ENCODE results near the gene CNOT3. TPM values are rescaled to one million over a fixed set of nuclear protein-coding genes. Genes with fewer than 3 reads are reported as not detected.
"Not testable (repeated sequence)": the region's sequence is repeated elsewhere in the genome, so short reads cannot be mapped to it uniquely, and the experiment has no call there.

CNOT3 gene
- total RNA-seq, 1 donor from 2014 or later, result 17.7 TPM

DNA sequence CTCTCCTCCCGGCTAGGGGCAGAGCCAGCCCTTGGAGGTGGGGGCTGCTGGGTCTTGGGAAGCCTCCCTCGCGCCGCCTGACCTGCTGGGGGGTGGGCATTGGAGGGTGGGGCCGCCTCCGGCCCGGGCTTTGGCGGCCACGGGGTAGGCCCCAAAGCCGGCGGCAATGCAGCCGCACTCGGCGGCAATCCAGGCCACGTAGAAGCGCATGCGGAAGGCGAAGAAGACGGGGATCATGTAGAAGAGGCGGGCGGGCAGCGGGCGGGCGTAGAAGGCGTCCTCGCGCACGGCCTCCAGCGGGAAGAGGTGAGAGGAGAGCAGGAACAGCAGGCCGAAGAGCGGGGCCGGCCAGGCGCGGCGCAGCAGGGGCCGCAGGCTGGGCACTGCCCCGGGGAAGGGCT lies 43.1 kb downstream of the CNOT3 start:
- Histone ChIP-seq H3K27ac (no peak overlapping the region), H3K4me1 (no peaks in the 10 kb centered on the region), H3K9me3 (no peaks in the 10 kb centered on the region)

DNA sequence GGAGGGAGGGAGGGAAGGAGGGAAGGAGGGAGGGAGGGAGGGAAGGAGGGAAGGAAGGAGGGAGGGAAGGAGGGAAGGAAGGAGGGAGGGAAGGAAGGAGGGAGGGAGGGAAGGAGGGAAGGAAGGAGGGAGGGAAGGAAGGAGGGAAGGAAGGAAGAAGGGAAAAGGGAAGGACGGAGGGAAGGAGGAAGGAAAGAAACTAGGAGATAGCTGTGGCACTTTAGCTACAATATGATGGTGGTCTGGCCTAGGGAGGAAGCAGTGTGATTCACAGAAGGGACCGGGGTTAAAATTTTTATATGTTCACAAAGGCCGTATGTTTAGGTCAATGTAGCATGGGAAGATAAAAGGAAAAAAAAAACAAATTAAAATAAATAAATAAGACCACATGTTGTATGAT lies 44.3 kb downstream of the CNOT3 start:
- intact Hi-C loops (cut with DNase I); H3K9me3 ChIP-seq; H3K27me3 ChIP-seq; H3K27ac ChIP-seq; H3K4me3 ChIP-seq; H3K4me1 ChIP-seq; DNase-seq (ENCODE audit: extremely low spot score in 2 of 2); H3K36me3 ChIP-seq: not testable (repeated sequence)

More for the DNA sequence above, 43.1 kb downstream of the CNOT3 start:
- Histone ChIP-seq H3K4me3 (no peak overlapping the region), H3K36me3 (no peaks in the 10 kb centered on the region), H3K27me3 (no peaks in the 10 kb centered on the region)
- intact Hi-C loops (cut with DNase I), result no loop called here
- no peak for DNase-seq (ENCODE audit: extremely low spot score in 2 of 2)
- no peak for TF ChIP-seq POLR2A (IDR thresholded peaks at IDR 0.05)

DNA sequence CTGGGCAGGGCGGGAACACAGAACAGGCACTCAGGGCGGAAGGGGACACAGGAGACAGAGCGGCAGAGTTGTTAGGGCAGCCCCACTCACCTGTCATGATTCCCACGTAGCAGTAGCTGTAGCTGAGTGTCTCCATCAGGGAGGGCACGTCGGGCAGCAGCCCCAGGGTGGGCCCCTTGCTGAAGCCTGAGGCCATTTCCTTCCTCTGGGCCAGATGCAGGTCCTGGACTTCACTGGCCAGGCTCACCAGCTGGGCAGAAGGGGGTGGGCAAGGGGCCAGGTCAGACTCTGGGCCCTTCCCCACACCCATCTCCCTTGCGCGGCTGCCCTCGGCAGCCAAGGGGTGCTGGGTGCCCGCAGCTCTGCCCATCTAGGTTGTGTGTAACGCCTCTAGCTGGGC lies 45.9 kb downstream of the CNOT3 start:
- TF ChIP-seq, protein P1, sequence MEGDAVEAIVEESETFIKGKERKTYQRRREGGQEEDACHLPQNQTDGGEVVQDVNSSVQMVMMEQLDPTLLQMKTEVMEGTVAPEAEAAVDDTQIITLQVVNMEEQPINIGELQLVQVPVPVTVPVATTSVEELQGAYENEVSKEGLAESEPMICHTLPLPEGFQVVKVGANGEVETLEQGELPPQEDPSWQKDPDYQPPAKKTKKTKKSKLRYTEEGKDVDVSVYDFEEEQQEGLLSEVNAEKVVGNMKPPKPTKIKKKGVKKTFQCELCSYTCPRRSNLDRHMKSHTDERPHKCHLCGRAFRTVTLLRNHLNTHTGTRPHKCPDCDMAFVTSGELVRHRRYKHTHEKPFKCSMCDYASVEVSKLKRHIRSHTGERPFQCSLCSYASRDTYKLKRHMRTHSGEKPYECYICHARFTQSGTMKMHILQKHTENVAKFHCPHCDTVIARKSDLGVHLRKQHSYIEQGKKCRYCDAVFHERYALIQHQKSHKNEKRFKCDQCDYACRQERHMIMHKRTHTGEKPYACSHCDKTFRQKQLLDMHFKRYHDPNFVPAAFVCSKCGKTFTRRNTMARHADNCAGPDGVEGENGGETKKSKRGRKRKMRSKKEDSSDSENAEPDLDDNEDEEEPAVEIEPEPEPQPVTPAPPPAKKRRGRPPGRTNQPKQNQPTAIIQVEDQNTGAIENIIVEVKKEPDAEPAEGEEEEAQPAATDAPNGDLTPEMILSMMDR (IDR thresholded peaks at IDR 0.05), result no peak
- TF ChIP-seq POLR2AphosphoS5 (IDR thresholded peaks at IDR 0.05; ENCODE audit: insufficient read depth in 1 of 2, low read depth in 1 of 2) (no peak), POLR2A (IDR thresholded peaks at IDR 0.05) (no peak)
- no peak overlapping the region for H3K4me3 ChIP-seq
- intact Hi-C loops (cut with DNase I), result no loop called here
- no peaks in the 10 kb centered on the region for H3K9me3 ChIP-seq
- no peak overlapping the region for H3K27ac ChIP-seq
- H3K27me3 ChIP-seq, result no peaks in the 10 kb centered on the region
- no peaks in the 10 kb centered on the region for H3K36me3 ChIP-seq
- DNase-seq (ENCODE audit: extremely low spot score in 2 of 2), result no peak
- H3K4me1 ChIP-seq, result peaks cover 5% of the 10 kb centered on the region

DNA sequence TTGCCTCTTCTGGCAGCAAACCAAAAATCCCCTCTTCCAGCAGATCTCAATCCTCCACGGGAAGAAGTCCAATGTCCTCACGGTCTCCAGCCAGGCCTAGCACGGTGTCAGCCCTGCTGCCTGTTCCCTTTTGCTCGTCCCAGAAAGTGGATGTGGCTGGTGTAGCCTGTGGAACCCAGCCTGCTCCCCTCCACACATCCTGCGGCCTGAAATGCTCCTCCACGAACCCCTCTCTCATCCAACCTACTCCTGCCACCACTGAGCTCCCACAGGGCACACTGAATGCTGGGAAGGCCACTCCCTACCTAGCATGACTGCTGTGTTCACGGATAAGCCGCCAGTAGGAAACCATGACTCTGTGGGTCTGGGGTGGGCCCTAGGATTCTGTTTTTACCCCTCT lies 48.8 kb downstream of the CNOT3 start:
- intact Hi-C loops (cut with DNase I), result no loop called here
- peaks cover 11% of the 10 kb centered on the region for H3K4me1 ChIP-seq
- no peaks in the 10 kb centered on the region for H3K27me3 ChIP-seq
- DNase-seq (ENCODE audit: extremely low spot score in 2 of 2), result no peak
- no peak overlapping the region for H3K27ac ChIP-seq
- no peak overlapping the region for H3K4me3 ChIP-seq
- H3K36me3 ChIP-seq, result no peaks in the 10 kb centered on the region
- no peaks in the 10 kb centered on the region for H3K9me3 ChIP-seq
- TF ChIP-seq POLR2A (IDR thresholded peaks at IDR 0.05), result no peak
- no peak for TF ChIP-seq POLR2AphosphoS5 (IDR thresholded peaks at IDR 0.05; ENCODE audit: insufficient read depth in 1 of 2, low read depth in 1 of 2)
- TF ChIP-seq, protein P1 (IDR thresholded peaks at IDR 0.05), result no peak

DNA sequence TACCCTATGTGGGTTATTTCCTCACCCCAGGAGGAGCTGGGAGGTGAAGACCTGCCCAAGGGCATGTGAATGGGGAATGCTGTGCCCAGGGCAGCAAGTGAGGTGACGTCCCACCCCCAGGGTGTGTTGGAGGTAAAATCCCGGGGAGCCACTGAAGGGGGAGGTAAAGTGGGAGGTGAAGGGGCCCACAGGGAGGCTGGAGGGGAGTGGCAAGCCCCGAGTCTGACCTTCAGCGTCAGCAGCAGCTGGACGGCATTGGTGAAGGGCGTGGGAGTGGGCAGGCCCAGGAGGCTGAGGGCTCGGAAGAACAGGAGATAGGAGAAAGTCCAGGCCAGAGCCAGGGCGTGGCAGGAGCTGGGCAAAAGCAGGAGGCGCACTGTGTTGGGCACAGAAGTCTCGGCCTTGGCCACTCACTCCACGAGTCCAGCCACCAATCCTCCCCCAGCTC lies 49.4 kb downstream of the CNOT3 start:
- no peak for TF ChIP-seq POLR2A (IDR thresholded peaks at IDR 0.05)
- TF ChIP-seq POLR2AphosphoS5 (IDR thresholded peaks at IDR 0.05; ENCODE audit: insufficient read depth in 1 of 2, low read depth in 1 of 2), result no peak
- TF ChIP-seq, protein P1 (IDR thresholded peaks at IDR 0.05), result no peak
- no peak for DNase-seq (ENCODE audit: extremely low spot score in 2 of 2)
- no peak overlapping the region for H3K4me3 ChIP-seq
- no peaks in the 10 kb centered on the region for H3K9me3 ChIP-seq
- H3K4me1 ChIP-seq, result peaks cover 18% of the 10 kb centered on the region
- H3K27ac ChIP-seq, result no peak overlapping the region
- H3K27me3 ChIP-seq, result no peaks in the 10 kb centered on the region
- intact Hi-C loops (cut with DNase I), result no loop called here
- no peaks in the 10 kb centered on the region for H3K36me3 ChIP-seq

DNA sequence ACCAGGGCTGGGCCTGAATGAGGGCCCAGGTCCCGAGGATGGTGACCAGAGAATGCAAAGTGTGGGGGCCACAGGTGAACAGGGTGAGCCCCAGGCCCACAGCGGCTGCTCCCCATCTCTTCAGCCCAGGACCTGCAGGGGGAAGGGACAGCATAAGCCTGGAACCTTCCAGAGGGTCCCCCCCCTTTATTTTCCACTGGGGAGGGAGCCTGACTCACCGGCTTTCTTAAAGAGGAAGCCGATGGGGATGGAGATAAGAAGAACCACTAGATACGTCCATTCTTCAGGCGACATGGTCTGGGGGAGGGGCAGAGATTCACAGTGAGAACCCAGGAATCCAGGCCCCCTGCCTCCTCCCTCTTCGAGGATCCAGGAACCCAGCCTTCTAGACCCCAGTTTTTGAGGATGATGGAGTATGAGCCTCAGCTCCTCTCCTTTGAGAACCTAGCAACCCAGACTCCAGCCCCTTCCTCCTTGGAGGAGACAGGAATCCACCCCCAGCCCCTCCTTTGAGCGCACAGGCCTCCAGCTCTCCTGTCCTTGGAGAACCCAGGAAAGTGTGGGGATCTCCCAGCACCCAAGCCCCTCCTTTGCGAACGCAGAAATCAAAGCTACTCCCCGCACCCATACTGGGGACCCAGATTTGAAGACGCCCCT lies 50.8 kb downstream of the CNOT3 start:
- TF ChIP-seq POLR2A (IDR thresholded peaks at IDR 0.05) (no peak), POLR2AphosphoS5 (IDR thresholded peaks at IDR 0.05; ENCODE audit: insufficient read depth in 1 of 2, low read depth in 1 of 2) (no peak)
- TF ChIP-seq, protein P1 (IDR thresholded peaks at IDR 0.05), result no peak
- Histone ChIP-seq H3K36me3 (peaks cover 0 to 6% of the 10 kb centered on the region in 2 donors), H3K27ac (peak overlapping the region; percentile 96), H3K27me3 (no peaks in the 10 kb centered on the region), H3K4me1 (peaks cover 31% of the 10 kb centered on the region), H3K9me3 (no peaks in the 10 kb centered on the region), H3K4me3 (peak overlapping the region; percentile 81 to 87)
- intact Hi-C loops (cut with DNase I), result no loop called here
- DNase-seq (ENCODE audit: extremely low spot score in 2 of 2), result no peak

Data from vagina (tissue), 2 donors.